SK-N-SH treated with all-trans-retinoic acid at 6 μM for 48 hours (cell line): ENCODE results near the gene TNRC6B.

Source experiments
- ARNTL ChIP-seq: fragments of 450-650 bp; formaldehyde crosslinking; IDR thresholded peaks from 2 replicates; pipeline ENCODE4 v1.5.0; 2020; ENCODE audit warnings: low read depth, mild to moderate bottlenecking, moderate library complexity, borderline replicate concordance
- CREB5 ChIP-seq: fragments of 250-450 bp; sonication (Bioruptor Pico); IDR thresholded peaks from 2 replicates; pipeline ENCODE4 v1.5.1; 2020; ENCODE audit warnings: low read depth, mild to moderate bottlenecking, moderate library complexity
- CSRNP3 ChIP-seq: fragments of 250-450 bp; sonication (Bioruptor Pico); IDR thresholded peaks from 2 replicates; pipeline ENCODE4 v1.5.1; 2021; ENCODE audit warnings: mild to moderate bottlenecking, moderate library complexity
- ESRRG ChIP-seq: fragments of 250-450 bp; sonication (Bioruptor Pico); IDR thresholded peaks from 2 replicates; pipeline ENCODE4 v1.6.1; 2021; ENCODE audit warnings: mild to moderate bottlenecking
- GLIS3 ChIP-seq: fragments of 250-450 bp; sonication (Bioruptor Pico); IDR thresholded peaks from 2 replicates; pipeline ENCODE4 v1.5.0; 2020; ENCODE audit warnings: mild to moderate bottlenecking, moderate library complexity
- ISL1 ChIP-seq: fragments of 250-450 bp; sonication (Bioruptor Pico); IDR thresholded peaks from 2 replicates; pipeline ENCODE4 v2.1.2; 2022; ENCODE audit warnings: mild to moderate bottlenecking, moderate library complexity
- OSR1 ChIP-seq: fragments of 250-450 bp; sonication (Bioruptor Pico); IDR thresholded peaks from 2 replicates; pipeline ENCODE4 v1.8.0; 2022; ENCODE audit warnings: moderate library complexity, mild to moderate bottlenecking, inconsistent platforms
- PATZ1 ChIP-seq: fragments of 250-450 bp; sonication (Bioruptor Pico); IDR thresholded peaks from 2 replicates; pipeline ENCODE4 v1.8.0; 2020; ENCODE audit warnings: mild to moderate bottlenecking, moderate library complexity, borderline replicate concordance
- PPARA ChIP-seq: fragments of 250-450 bp; sonication (Bioruptor Pico); IDR thresholded peaks from 2 replicates; pipeline ENCODE4 v1.5.0; 2020; ENCODE audit warnings: mild to moderate bottlenecking, borderline replicate concordance
- TSHZ2 ChIP-seq: fragments of 250-450 bp; sonication (Bioruptor Pico); IDR thresholded peaks from 2 replicates; pipeline ENCODE4 v1.5.0; 2020; ENCODE audit warnings: mild to moderate bottlenecking, moderate library complexity
- ZC3H10 ChIP-seq: fragments of 250-450 bp; sonication (Bioruptor Pico); IDR thresholded peaks from 2 replicates; pipeline ENCODE4 v1.5.1; 2021; ENCODE audit warnings: mild to moderate bottlenecking, moderate library complexity
- ZFP3 ChIP-seq: fragments of 250-450 bp; sonication (Bioruptor Pico); IDR thresholded peaks from 2 replicates; pipeline ENCODE4 v1.5.0; 2020; ENCODE audit warnings: mild to moderate bottlenecking, moderate library complexity
- ZFP30 ChIP-seq: fragments of 450-650 bp; formaldehyde crosslinking; IDR thresholded peaks from 2 replicates; pipeline ENCODE4 v1.5.0; 2022; ENCODE audit warnings: mild to moderate bottlenecking, moderate library complexity
- ZNF565 ChIP-seq: fragments of 450-650 bp; formaldehyde crosslinking; conservative IDR thresholded peaks from 2 replicates; pipeline ENCODE4 v1.5.0; 2020; ENCODE audit warnings: low read depth, mild to moderate bottlenecking, moderate library complexity

GRCh38 chr22:40346185-40347118 is 168.7 kb downstream of the TNRC6B start, which contains the start of gene ADSL:
- TF ChIP-seq PATZ1 (CRISPR knock-in tag) (no peak), ZFP30 (CRISPR knock-in tag) (no peak), GLIS3 (CRISPR knock-in tag) (no peak), ZFP3 (CRISPR knock-in tag) (no peak), ESRRG (no peak), ISL1 (no peak), ZNF565 (CRISPR knock-in tag) (no peak), TSHZ2 (no peak), CREB5 (CRISPR knock-in tag) (no peak), PPARA (no peak), CSRNP3 (CRISPR knock-in tag) (no peak), ZC3H10 (CRISPR knock-in tag) (no peak), OSR1 (CRISPR knock-in tag) (no peak), ARNTL (CRISPR knock-in tag) (no peak)
